22Rv1 (cell line): ENCODE measurements around the gene TMEM233.

ENCODE experiments used
- ZFX ChIP-seq: fragments of 450-650 bp; IDR thresholded peaks from 2 replicates; pipeline ENCODE4 v1.6.1; 2017; ENCODE audit warnings: antibody characterized with exemption, borderline replicate concordance
- TF ChIP-seq, protein P1 (sequence below): fragments of 450-650 bp; IDR thresholded peaks from 2 replicates; pipeline ENCODE4 v1.5.1; 2017; ENCODE audit warnings: mild to moderate bottlenecking

DNA sequence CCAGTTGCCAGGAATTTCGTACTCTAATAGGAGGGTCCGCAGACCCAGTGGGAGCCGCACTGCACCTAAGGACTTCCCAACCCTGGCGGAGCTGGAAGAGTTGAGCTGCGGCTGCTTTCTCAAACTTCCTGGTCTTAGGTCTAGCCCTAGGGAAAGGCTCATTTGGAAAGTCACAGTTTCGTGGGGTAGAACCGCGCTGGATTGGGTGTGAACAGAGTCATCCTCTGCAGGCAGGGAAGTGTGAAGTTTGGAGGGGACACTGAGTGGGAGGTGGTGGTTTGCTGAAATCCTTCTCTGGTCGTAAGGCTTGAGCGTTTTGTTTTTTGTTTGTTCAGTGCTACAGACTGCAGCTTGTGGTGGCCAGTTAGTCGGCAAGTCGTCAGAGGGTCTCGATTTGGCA is 93.2 kb downstream of the TMEM233 start:
- TF ChIP-seq, protein P1, sequence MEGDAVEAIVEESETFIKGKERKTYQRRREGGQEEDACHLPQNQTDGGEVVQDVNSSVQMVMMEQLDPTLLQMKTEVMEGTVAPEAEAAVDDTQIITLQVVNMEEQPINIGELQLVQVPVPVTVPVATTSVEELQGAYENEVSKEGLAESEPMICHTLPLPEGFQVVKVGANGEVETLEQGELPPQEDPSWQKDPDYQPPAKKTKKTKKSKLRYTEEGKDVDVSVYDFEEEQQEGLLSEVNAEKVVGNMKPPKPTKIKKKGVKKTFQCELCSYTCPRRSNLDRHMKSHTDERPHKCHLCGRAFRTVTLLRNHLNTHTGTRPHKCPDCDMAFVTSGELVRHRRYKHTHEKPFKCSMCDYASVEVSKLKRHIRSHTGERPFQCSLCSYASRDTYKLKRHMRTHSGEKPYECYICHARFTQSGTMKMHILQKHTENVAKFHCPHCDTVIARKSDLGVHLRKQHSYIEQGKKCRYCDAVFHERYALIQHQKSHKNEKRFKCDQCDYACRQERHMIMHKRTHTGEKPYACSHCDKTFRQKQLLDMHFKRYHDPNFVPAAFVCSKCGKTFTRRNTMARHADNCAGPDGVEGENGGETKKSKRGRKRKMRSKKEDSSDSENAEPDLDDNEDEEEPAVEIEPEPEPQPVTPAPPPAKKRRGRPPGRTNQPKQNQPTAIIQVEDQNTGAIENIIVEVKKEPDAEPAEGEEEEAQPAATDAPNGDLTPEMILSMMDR: no peak
- no peak for TF ChIP-seq ZFX
